Left forelimb (tissue), 1 donor: ENCODE measurements around the gene NDFIP1.

ENCODE experiments used
- DNase-seq: peaks from one replicate; pipeline ENCODE4 v3.0.0-alpha.2; 2018; ENCODE audit warnings: low spot score

NDFIP1 gene

DNA sequence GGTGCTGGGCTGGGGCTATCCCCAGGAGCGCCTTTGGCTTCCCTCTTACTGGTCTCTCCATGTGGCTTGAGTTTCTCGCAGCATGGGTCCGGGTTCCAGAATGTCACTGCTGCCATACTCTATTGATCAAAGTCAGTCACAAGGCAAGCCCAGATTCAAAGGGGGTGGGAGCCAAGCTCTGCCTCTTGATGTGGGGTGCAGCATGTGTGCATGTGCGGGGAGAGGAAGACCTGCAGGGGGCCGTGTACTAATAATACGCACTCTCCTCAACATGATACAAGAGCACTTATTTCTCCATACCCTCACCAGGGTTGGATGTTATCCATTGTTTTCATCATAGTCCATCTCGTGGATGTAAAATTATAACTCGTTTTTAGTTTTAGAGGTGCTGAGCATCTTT is 81.2 kb downstream of the NDFIP1 start:
- DNase-seq: no peak

DNA sequence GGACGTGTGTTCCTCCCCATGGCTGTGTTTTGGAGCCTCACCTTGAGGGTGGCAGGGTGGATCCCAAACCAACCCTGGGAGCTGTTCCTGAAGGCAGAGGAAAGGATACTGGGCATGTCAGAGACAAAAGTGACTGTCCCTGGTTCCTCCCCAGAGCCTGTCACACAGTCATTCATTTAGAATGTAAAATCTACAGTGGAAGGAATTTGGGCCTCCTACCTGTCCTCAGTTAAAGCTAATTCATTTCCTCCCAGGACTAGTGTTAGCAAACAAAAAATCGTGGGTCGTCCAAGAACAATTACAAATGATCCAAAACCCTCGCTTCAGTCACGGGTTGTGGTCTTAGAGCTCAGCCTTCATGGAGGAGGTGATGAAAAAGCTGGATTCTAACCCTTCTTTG is 83.2 kb downstream of the NDFIP1 start:
- no peak for DNase-seq

GRCh38 chr5:142192286-142193113 is 83.9 kb downstream of the NDFIP1 start:
- DNase-seq: no peak

DNA sequence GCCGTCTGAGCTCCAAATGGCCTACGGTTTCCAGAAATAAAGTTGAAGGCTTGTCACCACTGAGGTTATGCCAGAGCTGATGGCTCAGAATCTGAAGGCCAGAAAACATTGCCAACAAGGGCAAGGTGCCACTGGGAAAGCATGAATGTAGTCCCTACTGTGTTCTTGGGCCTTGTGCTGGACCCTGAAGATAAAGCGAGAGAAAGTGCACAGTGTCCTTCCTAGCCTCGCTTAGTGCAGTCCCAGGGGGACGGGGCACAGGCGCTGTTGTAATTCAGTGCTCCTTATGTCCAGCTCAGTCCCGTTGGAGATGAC is 84.5 kb downstream of the NDFIP1 start:
- no peak for DNase-seq

- DNase-seq: no peak
Measured at GRCh38 chr5:142197098-142197497, 88.5 kb downstream of the NDFIP1 start.

DNA sequence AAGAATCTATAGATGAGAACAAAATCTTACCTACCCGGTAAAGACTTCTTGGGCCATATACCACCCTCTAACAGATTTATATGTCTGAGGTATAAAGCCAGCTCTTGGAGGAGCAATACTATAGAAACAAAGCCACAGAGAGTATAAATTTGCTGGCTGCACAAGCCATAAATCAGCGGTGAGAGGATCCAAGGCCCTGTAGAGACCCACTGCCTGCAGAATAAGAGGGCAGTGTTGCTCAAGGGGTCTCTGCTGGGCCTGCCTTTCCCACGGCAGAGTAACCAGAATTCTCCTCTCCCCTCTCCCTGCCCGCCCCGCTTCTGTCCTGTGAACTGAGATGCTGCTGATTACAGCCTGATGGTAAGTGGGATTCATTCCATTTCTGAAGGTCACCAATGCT is 89.2 kb downstream of the NDFIP1 start:
- no peak for DNase-seq

GRCh38 chr5:142199388-142199787 is 90.8 kb downstream of the NDFIP1 start:
- no peak for DNase-seq

DNA sequence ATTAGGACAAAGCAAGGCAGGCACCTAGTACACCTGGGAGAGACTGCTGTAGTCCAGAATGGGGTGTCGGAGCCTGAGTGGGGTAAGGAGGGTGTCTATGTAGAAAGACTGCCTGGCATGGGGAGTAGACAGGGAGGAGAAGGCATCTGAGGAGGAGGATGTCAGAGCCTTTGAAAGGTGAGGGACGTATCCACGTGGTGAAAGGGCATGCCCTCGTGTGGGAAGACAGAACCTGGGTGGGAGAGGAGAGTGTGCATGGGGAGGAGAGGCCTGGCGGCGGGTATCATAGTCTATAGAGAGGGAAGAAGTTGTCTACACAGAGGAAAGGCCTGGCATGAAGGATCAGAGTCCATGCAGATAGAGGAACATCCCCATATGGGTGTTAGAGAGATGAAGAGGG is 91.8 kb downstream of the NDFIP1 start:
- DNase-seq: no peak

DNA sequence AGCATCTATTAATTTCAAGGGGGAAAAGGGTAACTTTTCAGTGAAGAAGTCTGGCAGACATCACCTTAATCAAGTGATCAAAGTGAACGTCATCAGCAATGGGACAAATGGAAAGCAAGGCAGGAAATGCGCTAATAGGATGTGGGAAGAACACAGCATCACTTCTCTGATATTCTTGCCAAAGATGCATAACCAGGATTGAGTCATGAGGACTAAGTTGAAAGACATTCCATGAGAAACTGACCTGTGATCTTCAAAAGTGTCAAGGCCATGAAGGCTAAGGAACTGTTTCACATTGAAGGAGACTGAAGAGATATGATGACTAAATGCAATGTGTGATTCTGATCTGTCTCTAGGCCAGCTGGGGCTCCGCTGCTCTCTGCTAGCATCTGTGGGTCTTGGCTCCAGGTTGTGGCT is 92.9 kb downstream of the NDFIP1 start:
- no peak for DNase-seq

DNA sequence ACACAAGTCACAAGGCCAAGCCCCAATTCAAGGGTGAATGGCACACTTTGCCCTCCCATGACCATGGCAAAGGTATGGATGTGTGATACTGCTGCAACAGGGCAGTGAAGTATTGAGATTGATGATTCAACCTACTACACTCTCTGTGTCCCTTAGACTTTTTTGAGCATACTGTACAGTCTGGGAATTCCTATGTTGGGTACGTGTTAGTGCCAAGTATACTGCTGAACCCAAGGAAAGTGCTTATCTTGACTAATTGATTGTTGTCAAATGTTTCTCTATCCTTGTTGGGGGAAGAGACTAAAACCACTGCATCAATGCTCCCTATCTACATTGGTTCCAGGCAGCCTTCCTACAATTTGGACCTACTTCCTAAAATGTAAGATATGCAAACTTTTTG is 93.7 kb downstream of the NDFIP1 start:
- no peak for DNase-seq
